Kidney tubule cell (primary cell): ENCODE measurements around the gene MAP2K3.

ENCODE experiments used
- DNase-seq: peaks from one replicate; pipeline ENCODE4 v3.0.0-alpha.2; 2018; ENCODE audit warnings: low spot score

MAP2K3 gene

GRCh38 chr17:21284319-21285163, at the start of gene MAP2K3:
TSS of gene MAP2K3 (plus strand) at chr17:21284711. CDS start at chr17:21284921, 210 bp downstream.
- DNase-seq, result peak; percentile 99

GRCh38 chr17:21235921-21236320, 48.6 kb upstream of the MAP2K3 start:
- DNase-seq, result no peak

- DNase-seq, result peak; percentile 29
These were observed 44.7 kb upstream of the MAP2K3 start for GRCh38 chr17:21239680-21240368.

- DNase-seq, result peak; percentile 72
These were observed 44.0 kb upstream of the MAP2K3 start for GRCh38 chr17:21240369-21241055.

- DNase-seq, result no peak
These were observed 42.9 kb upstream of the MAP2K3 start for GRCh38 chr17:21241564-21241963.

- peak; percentile 62 for DNase-seq
These were observed 42.3 kb upstream of the MAP2K3 start for GRCh38 chr17:21242026-21242697.

GRCh38 chr17:21242780-21243515, 41.6 kb upstream of the MAP2K3 start:
- DNase-seq, result peak; percentile 71

GRCh38 chr17:21243516-21244303, 40.8 kb upstream of the MAP2K3 start:
- no peak for DNase-seq

GRCh38 chr17:21245639-21246084, 38.8 kb upstream of the MAP2K3 start:
- no peak for DNase-seq

- no peak for DNase-seq
These were observed 37.8 kb upstream of the MAP2K3 start for GRCh38 chr17:21246698-21247097.

- no peak for DNase-seq
These were observed 36.8 kb upstream of the MAP2K3 start for GRCh38 chr17:21247552-21248258.

GRCh38 chr17:21248500-21248899, 36.0 kb upstream of the MAP2K3 start:
- DNase-seq, result no peak

GRCh38 chr17:21249086-21249795, 35.3 kb upstream of the MAP2K3 start:
- DNase-seq, result no peak

GRCh38 chr17:21249920-21250703, 34.4 kb upstream of the MAP2K3 start:
- no peak for DNase-seq

- DNase-seq, result no peak
These were observed 33.7 kb upstream of the MAP2K3 start for GRCh38 chr17:21250854-21251253.

GRCh38 chr17:21251337-21252010, 33.0 kb upstream of the MAP2K3 start:
- no peak for DNase-seq

- DNase-seq, result no peak
These were observed 32.2 kb upstream of the MAP2K3 start for GRCh38 chr17:21252289-21252795.
